Measurements from ENCODE around the gene IL23A.

DNA sequence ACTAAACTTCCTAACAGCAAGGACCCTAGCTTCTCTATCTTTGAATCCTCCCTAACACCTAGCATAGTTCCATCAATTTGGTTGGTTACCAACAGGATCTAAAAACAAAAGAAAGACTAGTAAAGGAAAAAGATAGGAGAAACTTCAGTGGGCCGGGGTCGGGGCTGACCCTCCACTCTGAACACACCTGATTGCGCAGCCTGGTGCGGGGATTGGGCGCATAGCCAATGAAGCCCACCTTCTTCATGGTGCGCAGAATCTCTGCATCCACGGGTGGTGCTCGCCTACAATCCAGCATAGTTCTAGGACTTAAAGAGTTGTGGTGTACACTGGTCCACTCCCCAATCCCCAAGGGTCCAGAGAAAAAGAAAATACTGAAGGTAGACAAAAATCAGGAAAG lies 12.6 kb upstream of the IL23A start:
- TF ChIP-seq, protein P1, sequence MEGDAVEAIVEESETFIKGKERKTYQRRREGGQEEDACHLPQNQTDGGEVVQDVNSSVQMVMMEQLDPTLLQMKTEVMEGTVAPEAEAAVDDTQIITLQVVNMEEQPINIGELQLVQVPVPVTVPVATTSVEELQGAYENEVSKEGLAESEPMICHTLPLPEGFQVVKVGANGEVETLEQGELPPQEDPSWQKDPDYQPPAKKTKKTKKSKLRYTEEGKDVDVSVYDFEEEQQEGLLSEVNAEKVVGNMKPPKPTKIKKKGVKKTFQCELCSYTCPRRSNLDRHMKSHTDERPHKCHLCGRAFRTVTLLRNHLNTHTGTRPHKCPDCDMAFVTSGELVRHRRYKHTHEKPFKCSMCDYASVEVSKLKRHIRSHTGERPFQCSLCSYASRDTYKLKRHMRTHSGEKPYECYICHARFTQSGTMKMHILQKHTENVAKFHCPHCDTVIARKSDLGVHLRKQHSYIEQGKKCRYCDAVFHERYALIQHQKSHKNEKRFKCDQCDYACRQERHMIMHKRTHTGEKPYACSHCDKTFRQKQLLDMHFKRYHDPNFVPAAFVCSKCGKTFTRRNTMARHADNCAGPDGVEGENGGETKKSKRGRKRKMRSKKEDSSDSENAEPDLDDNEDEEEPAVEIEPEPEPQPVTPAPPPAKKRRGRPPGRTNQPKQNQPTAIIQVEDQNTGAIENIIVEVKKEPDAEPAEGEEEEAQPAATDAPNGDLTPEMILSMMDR (IDR thresholded peaks at IDR 0.05; ENCODE audit: borderline replicate concordance, extremely low read depth, low read length, poor library complexity, severe bottlenecking) = no peak
- no peak for TF ChIP-seq EZH2 (IDR thresholded peaks at IDR 0.05; ENCODE audit: borderline replicate concordance, low read depth, low read length, severe bottlenecking)

Data from DND-41 (cell line).